GM12878 (cell line): ENCODE data around the gene STK32B. TPM values are rescaled to one million over a fixed set of nuclear protein-coding genes. Genes with fewer than 3 reads are reported as not detected.

Source experiments
- ATAC-seq: fragments of 200-7000 bp; cut with Tn5 transposase; 3 replicates; pipeline ENCODE4 v1.9.1; 2020; ENCODE audit warnings: mild to moderate bottlenecking, moderate library complexity
- BruUV-seq: library from RNA; stranded (reverse); fragments of 400-500 nt; replicated peaks from 2 replicates; lab custom pipeline; 2021; lab: Mats Ljungman, UMichigan
- CTCF ChIA-PET: fragments of 300-600 bp; sonication (Branson Sonifier 250); formaldehyde crosslinking; extraction: SDS; loops from one replicate; lab custom pipeline; 2021; ENCODE audit warnings: inconsistent platforms; lab: Yijun Ruan, JAX
- POLR2A ChIA-PET: fragments of 350-600 bp; formaldehyde crosslinking; extraction: SDS; loops from one replicate; lab custom pipeline; 2021; ENCODE audit warnings: inconsistent platforms; lab: Charles Lee
- RAD21 ChIA-PET: fragments of 300-600 bp; sonication (Branson Sonifier 250); formaldehyde crosslinking; loops from one replicate; lab custom pipeline; 2023; ENCODE audit warnings: antibody characterized with exemption; ENCODE audit not compliant: unreplicated experiment; lab: Charles Lee
- SMC1A ChIA-PET: fragments of 300-600 bp; sonication (Branson Sonifier 250); formaldehyde crosslinking; loops from one replicate; lab custom pipeline; 2023; ENCODE audit not compliant: unreplicated experiment, uncharacterized antibody; lab: Charles Lee
- DNase-seq: peaks from one replicate; pipeline ENCODE4 v3.0.0-alpha.2; 2011; ENCODE audit warnings: low read depth, low spot score
- FAIRE-seq: peaks from 3 replicates; lab custom pipeline; 2011; peaks lifted over from hg19 to GRCh38; lab: Jason Lieb, UNC
- H2AFZ ChIP-seq: 2 replicates; pipeline ENCODE4 v1.6.0; 2011; ENCODE audit warnings: low read depth, low read length, control low read depth; ENCODE audit not compliant: control insufficient read depth
- H3K27ac ChIP-seq: 2 replicates; pipeline ENCODE4 v1.5.1; 2011; ENCODE audit warnings: control low read depth; ENCODE audit not compliant: control insufficient read depth, insufficient read depth
- H3K27me3 ChIP-seq, 2 experiments: replicated peaks in 1 of 2; 2 replicates each; pipeline versions ENCODE4 v1.6.0 to v1.6.1; 2011; ENCODE audit warnings: low read length in 1 of 2; ENCODE audit not compliant: control insufficient read depth in 2 of 2, insufficient read depth in 2 of 2
- H3K36me3 ChIP-seq, 2 experiments: 2 replicates each; pipeline ENCODE4 v1.5.1; 2011; ENCODE audit warnings: low read length in 1 of 2; ENCODE audit not compliant: control insufficient read depth in 2 of 2, insufficient read depth in 2 of 2
- H3K4me1 ChIP-seq: 2 replicates; pipeline ENCODE4 v1.6.1; 2011; ENCODE audit warnings: mild to moderate bottlenecking, low read length, moderate library complexity, mixed read lengths; ENCODE audit not compliant: control insufficient read depth, insufficient read depth
- H3K4me2 ChIP-seq: 2 replicates; pipeline ENCODE4 v1.6.0; 2011; ENCODE audit warnings: control low read depth; ENCODE audit not compliant: control insufficient read depth, insufficient read depth
- H3K4me3 ChIP-seq: fragments of 200-600 bp; sonication (generic); 2 replicates; pipeline ENCODE4 v1.5.1; 2016
- H3K79me2 ChIP-seq: 2 replicates; pipeline ENCODE4 v1.6.0; 2011; ENCODE audit warnings: low read length; ENCODE audit not compliant: control insufficient read depth, insufficient read depth
- H3K9ac ChIP-seq: 2 replicates; pipeline ENCODE4 v1.8.0; 2011; ENCODE audit warnings: low read length, control low read depth, mixed read lengths; ENCODE audit not compliant: control insufficient read depth, insufficient read depth
- H3K9me3 ChIP-seq: replicated peaks from 3 replicates; pipeline ENCODE4 v1.5.1; 2011; ENCODE audit warnings: mild to moderate bottlenecking, low read length; ENCODE audit not compliant: control insufficient read depth, insufficient read depth
- H4K20me1 ChIP-seq: 2 replicates; pipeline ENCODE4 v1.6.0; 2011; ENCODE audit not compliant: control insufficient read depth, insufficient read depth
- BMI1 ChIP-seq: fragments of 450-650 bp; IDR thresholded peaks from 2 replicates; pipeline ENCODE4 v1.6.1; 2016; ENCODE audit warnings: mild to moderate bottlenecking, moderate library complexity, borderline replicate concordance
- CHD1 ChIP-seq: IDR thresholded peaks from 2 replicates; pipeline ENCODE4 v1.6.1; 2012; ENCODE audit warnings: low read depth, low read length, improper control_type of control experiment
- CHD4 ChIP-seq: fragments of 200-600 bp; sonication (generic); IDR thresholded peaks from 2 replicates; pipeline ENCODE4 v1.6.1; 2016; ENCODE audit warnings: mild to moderate bottlenecking
- FOXK2 ChIP-seq: fragments of 450-650 bp; IDR thresholded peaks from 2 replicates; pipeline ENCODE4 v1.6.1; 2017; ENCODE audit warnings: mild to moderate bottlenecking, moderate library complexity
- GABPA ChIP-seq: IDR thresholded peaks from 2 replicates; pipeline ENCODE4 v1.6.1; 2014; ENCODE audit warnings: antibody characterized with exemption, low read depth, mild to moderate bottlenecking, inconsistent platforms
- HDAC2 ChIP-seq: fragments of 200-600 bp; sonication (generic); IDR thresholded peaks from 2 replicates; pipeline ENCODE4 v1.6.1; 2017
- IKZF2 ChIP-seq, 2 experiments: fragments of 450-650 bp; IDR thresholded peaks; 2 replicates each; pipeline ENCODE4 v1.6.1; 2017; ENCODE audit warnings: mild to moderate bottlenecking in 2 of 2, moderate library complexity in 2 of 2
- MYC ChIP-seq: IDR thresholded peaks from 2 replicates; pipeline ENCODE4 v1.6.1; 2011; ENCODE audit warnings: mild to moderate bottlenecking, low read length, moderate library complexity, inconsistent platforms; ENCODE audit not compliant: insufficient read depth, insufficient replicate concordance, insufficient read length, severe bottlenecking
- RAD21 ChIP-seq: IDR thresholded peaks from 2 replicates; pipeline ENCODE4 v1.6.1; 2011; ENCODE audit warnings: mild to moderate bottlenecking, low read depth, low read length, moderate library complexity; ENCODE audit not compliant: insufficient read depth
- ZNF274 ChIP-seq: IDR thresholded peaks from one replicate; pipeline ENCODE4 v1.8.0; 2011; ENCODE audit not compliant: insufficient read length, insufficient read depth
- ZNF384 ChIP-seq: IDR thresholded peaks from 2 replicates; pipeline ENCODE4 v1.6.1; 2012; ENCODE audit warnings: low read depth, mild to moderate bottlenecking, low read length, improper control_type of control experiment, borderline replicate concordance
- WGBS: methylation state at CpG from one replicate; pipeline ENCODE4 v1.1.6; 2016; ENCODE audit warnings: low lambda C conversion rate; ENCODE audit not compliant: insufficient replicate concordance, insufficient coverage; ENCODE audit errors: missing lambda C conversion rate; 5-methylcytosine and 5-hydroxymethylcytosine counted together
- in situ Hi-C: fragments of 300-500 bp; cut with MboI; formaldehyde crosslinking; loops from 9 replicates; pipeline ENCODE4 v1.14.3; 2018; ENCODE audit warnings: mixed read lengths
- intact Hi-C: fragments of 100-400 bp; cut with micrococcal nuclease; formaldehyde crosslinking; loops from one replicate; pipeline ENCODE4 v1.14.2; 2022; ENCODE audit not compliant: unreplicated experiment
- polyA plus RNA-seq, 11 experiments: library from polyadenylated mRNA; depleted of rRNA in 4 of 11; unstranded in 6 of 11; stranded (reverse) in 5 of 11; fragments of >200 nt; fragmentation: Nextera tagmentation in 4 of 11; fragmentation: Illumina TruSeq in 1 of 11; extraction: Ambion mirVana in 4 of 11; extraction: Trizol in 1 of 11; gene quantifications; 1 replicate in 1 of 11; 2 replicates in 10 of 11; pipeline versions ENCODE4 v1.2.1 to v1.2.3, GENCODE V29; 2011 to 2016; ENCODE audit warnings: inconsistent platforms in 2 of 11, missing spikeins in 2 of 11, low read depth in 1 of 11
- total RNA-seq, 4 experiments: library from RNA; depleted of rRNA in 3 of 4; stranded (reverse); fragments of >200 nt in 3 of 4; fragmentation: Illumina TruSeq in 1 of 4; extraction: Trizol in 1 of 4; gene quantifications; 2 replicates each; pipeline versions ENCODE4 v1.2.1 to v1.2.3, GENCODE V29; 2013 to 2021
- TF ChIP-seq, protein P1 (sequence below): IDR thresholded peaks from 2 replicates; pipeline ENCODE4 v1.6.1; 2012; ENCODE audit warnings: low read length, inconsistent platforms
- TF ChIP-seq, protein P2 (sequence below): fragments of 150-350 bp; IDR thresholded peaks from 2 replicates; pipeline ENCODE4 v1.6.1; 2016; ENCODE audit warnings: low read depth, low read length
- TF ChIP-seq, protein P3 (sequence below): IDR thresholded peaks from 2 replicates; pipeline ENCODE4 v1.6.1; 2011; ENCODE audit warnings: mild to moderate bottlenecking, low read depth, low read length, moderate library complexity; ENCODE audit not compliant: insufficient replicate concordance

Gene STK32B
- total and polyA plus RNA-seq, 10 of the 15 experiments (the other 5 are each of a cell fraction or from before 2014, with no cell fraction given): 0.04 to 0.12 (median 0.08) TPM; not detected in 7

GRCh38 chr4:5510504-5510903 is 459.2 kb downstream of the STK32B start:
- Histone ChIP-seq H3K36me3 (no peaks in the 10 kb centered on the region), H4K20me1 (no peaks in the 10 kb centered on the region), H3K4me1 (no peaks in the 10 kb centered on the region), H3K27ac (no peak overlapping the region), H3K9ac (no peak overlapping the region), H3K79me2 (no peaks in the 10 kb centered on the region)
- no TSS peak for BruUV-seq
- intact Hi-C loops: no loop called here
- ATAC-seq: no peak
- TF ChIP-seq HDAC2: no peak
- no peak for TF ChIP-seq ZNF384
- no peak for TF ChIP-seq ZNF274
- no peak for TF ChIP-seq GABPA
- TF ChIP-seq, protein P1, sequence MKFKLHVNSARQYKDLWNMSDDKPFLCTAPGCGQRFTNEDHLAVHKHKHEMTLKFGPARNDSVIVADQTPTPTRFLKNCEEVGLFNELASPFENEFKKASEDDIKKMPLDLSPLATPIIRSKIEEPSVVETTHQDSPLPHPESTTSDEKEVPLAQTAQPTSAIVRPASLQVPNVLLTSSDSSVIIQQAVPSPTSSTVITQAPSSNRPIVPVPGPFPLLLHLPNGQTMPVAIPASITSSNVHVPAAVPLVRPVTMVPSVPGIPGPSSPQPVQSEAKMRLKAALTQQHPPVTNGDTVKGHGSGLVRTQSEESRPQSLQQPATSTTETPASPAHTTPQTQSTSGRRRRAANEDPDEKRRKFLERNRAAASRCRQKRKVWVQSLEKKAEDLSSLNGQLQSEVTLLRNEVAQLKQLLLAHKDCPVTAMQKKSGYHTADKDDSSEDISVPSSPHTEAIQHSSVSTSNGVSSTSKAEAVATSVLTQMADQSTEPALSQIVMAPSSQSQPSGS: no peak
- no peak for TF ChIP-seq MYC
- TF ChIP-seq, protein P2, sequence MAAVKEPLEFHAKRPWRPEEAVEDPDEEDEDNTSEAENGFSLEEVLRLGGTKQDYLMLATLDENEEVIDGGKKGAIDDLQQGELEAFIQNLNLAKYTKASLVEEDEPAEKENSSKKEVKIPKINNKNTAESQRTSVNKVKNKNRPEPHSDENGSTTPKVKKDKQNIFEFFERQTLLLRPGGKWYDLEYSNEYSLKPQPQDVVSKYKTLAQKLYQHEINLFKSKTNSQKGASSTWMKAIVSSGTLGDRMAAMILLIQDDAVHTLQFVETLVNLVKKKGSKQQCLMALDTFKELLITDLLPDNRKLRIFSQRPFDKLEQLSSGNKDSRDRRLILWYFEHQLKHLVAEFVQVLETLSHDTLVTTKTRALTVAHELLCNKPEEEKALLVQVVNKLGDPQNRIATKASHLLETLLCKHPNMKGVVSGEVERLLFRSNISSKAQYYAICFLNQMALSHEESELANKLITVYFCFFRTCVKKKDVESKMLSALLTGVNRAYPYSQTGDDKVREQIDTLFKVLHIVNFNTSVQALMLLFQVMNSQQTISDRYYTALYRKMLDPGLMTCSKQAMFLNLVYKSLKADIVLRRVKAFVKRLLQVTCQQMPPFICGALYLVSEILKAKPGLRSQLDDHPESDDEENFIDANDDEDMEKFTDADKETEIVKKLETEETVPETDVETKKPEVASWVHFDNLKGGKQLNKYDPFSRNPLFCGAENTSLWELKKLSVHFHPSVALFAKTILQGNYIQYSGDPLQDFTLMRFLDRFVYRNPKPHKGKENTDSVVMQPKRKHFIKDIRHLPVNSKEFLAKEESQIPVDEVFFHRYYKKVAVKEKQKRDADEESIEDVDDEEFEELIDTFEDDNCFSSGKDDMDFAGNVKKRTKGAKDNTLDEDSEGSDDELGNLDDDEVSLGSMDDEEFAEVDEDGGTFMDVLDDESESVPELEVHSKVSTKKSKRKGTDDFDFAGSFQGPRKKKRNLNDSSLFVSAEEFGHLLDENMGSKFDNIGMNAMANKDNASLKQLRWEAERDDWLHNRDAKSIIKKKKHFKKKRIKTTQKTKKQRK: no peak
- no peak for TF ChIP-seq CHD4
- no peak for TF ChIP-seq FOXK2
- no peak for TF ChIP-seq BMI1
- no peak for TF ChIP-seq IKZF2 (IDR thresholded peaks at IDR 0.05)
- TF ChIP-seq CHD1: no peak
- no peak for TF ChIP-seq RAD21
- TF ChIP-seq, protein P3, sequence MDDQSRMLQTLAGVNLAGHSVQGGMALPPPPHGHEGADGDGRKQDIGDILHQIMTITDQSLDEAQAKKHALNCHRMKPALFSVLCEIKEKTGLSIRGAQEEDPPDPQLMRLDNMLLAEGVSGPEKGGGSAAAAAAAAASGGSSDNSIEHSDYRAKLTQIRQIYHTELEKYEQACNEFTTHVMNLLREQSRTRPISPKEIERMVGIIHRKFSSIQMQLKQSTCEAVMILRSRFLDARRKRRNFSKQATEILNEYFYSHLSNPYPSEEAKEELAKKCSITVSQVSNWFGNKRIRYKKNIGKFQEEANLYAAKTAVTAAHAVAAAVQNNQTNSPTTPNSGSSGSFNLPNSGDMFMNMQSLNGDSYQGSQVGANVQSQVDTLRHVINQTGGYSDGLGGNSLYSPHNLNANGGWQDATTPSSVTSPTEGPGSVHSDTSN: no peak
- TF ChIP-seq, all 136 proteins: peak for 0
- H3K27me3 ChIP-seq: no peaks in the 10 kb centered on the region
- CTCF ChIA-PET: no interaction called here
- no peaks in the 10 kb centered on the region for H3K9me3 ChIP-seq
- POLR2A ChIA-PET: no interaction called here
- no peak overlapping the region for H2AFZ ChIP-seq
- no peak overlapping the region for H3K4me2 ChIP-seq
- WGBS: 0% methylated on average over 2 of the region's 2 CpGs
- in situ Hi-C loops: no loop called here
- RAD21 ChIA-PET: no interaction called here
- DNase-seq (no peak), FAIRE-seq (no peak)
- H3K4me3 ChIP-seq: no peak overlapping the region
- SMC1A ChIA-PET: no interaction called here
